ENCODE measurements around the gene CHD5.
A peak's percentile ranks its signal among the peaks of the same experiment; 100 is the strongest.

The CHD5 gene

GRCh38 chr1:6165027-6165426 lies 15.1 kb downstream of the CHD5 start:
- Histone ChIP-seq H4K8ac (ENCODE audit: low read depth, low read length) (no peak overlapping the region), H3K27me3 (ENCODE audit: insufficient read depth, low read length, poor library complexity) (no peaks in the 10 kb centered on the region), H3K4ac (ENCODE audit: low read depth, low read length) (no peak overlapping the region), H3K4me3 (ENCODE audit: low read length) (no peak overlapping the region), H2AK5ac (ENCODE audit: low read length) (no peak overlapping the region), H3K79me2 (ENCODE audit: control insufficient read depth, insufficient read depth, low read length) (no peaks in the 10 kb centered on the region), H3K4me2 (ENCODE audit: low read length) (no peak overlapping the region), H2BK5ac (ENCODE audit: low read length) (no peak overlapping the region), H4K5ac (ENCODE audit: low read length) (no peak overlapping the region), H3K56ac (ENCODE audit: low read length) (no peak overlapping the region), H3K9ac (ENCODE audit: low read length) (no peak overlapping the region), H3K18ac (ENCODE audit: low read length) (no peak overlapping the region), H3K79me1 (ENCODE audit: low read length) (no peaks in the 10 kb centered on the region), H3K27ac (ENCODE audit: low read depth, low read length) (no peak overlapping the region), H3K23ac (ENCODE audit: low read length) (no peak overlapping the region), H3K4me1 (ENCODE audit: control insufficient read depth, low read depth, low read length) (no peaks in the 10 kb centered on the region), H2BK120ac (ENCODE audit: low read depth, low read length) (no peak overlapping the region), H3K36me3 (ENCODE audit: control insufficient read depth, insufficient read depth, low read length) (no peaks in the 10 kb centered on the region), H2BK15ac (replicated peaks; ENCODE audit: low read depth) (no peak overlapping the region)
- no CpG with 5 or more reads among the region's 7 CpGs for WGBS (ENCODE audit: extremely low coverage, insufficient coverage, low lambda C conversion rate)
- no peak for DNase-seq

- Histone ChIP-seq H3K9ac (ENCODE audit: low read length) (no peak overlapping the region), H3K56ac (ENCODE audit: low read length) (no peak overlapping the region), H3K23ac (ENCODE audit: low read length) (no peak overlapping the region), H4K8ac (ENCODE audit: low read depth, low read length) (no peak overlapping the region), H3K4me1 (ENCODE audit: control insufficient read depth, low read depth, low read length) (no peaks in the 10 kb centered on the region), H3K27me3 (ENCODE audit: insufficient read depth, low read length, poor library complexity) (no peaks in the 10 kb centered on the region), H3K27ac (ENCODE audit: low read depth, low read length) (no peak overlapping the region), H3K18ac (ENCODE audit: low read length) (no peak overlapping the region), H4K5ac (ENCODE audit: low read length) (no peak overlapping the region), H2AK5ac (ENCODE audit: low read length) (no peak overlapping the region), H2BK15ac (replicated peaks; ENCODE audit: low read depth) (no peak overlapping the region), H3K4me3 (ENCODE audit: low read length) (no peak overlapping the region), H3K36me3 (ENCODE audit: control insufficient read depth, insufficient read depth, low read length) (no peaks in the 10 kb centered on the region), H3K4ac (ENCODE audit: low read depth, low read length) (no peak overlapping the region), H2BK120ac (ENCODE audit: low read depth, low read length) (no peak overlapping the region), H3K4me2 (ENCODE audit: low read length) (no peak overlapping the region), H3K79me1 (ENCODE audit: low read length) (no peaks in the 10 kb centered on the region), H3K79me2 (ENCODE audit: control insufficient read depth, insufficient read depth, low read length) (no peaks in the 10 kb centered on the region), H2BK5ac (ENCODE audit: low read length) (no peak overlapping the region)
- DNase-seq = no peak
- no CpG with 5 or more reads among the region's 19 CpGs for WGBS (ENCODE audit: extremely low coverage, insufficient coverage, low lambda C conversion rate)
Observed at GRCh38 chr1:6163973-6164617, 16.0 kb downstream of the CHD5 start.

- H4K8ac ChIP-seq (ENCODE audit: low read depth, low read length) = no peak overlapping the region
Observed at GRCh38 chr1:6163191-6163972, 16.7 kb downstream of the CHD5 start.

GRCh38 chr1:6162773-6163172 lies 17.3 kb downstream of the CHD5 start:
- H2BK15ac ChIP-seq (replicated peaks; ENCODE audit: low read depth) = no peak overlapping the region
- DNase-seq = peak; percentile 52
- H4K5ac ChIP-seq (ENCODE audit: low read length) = no peak overlapping the region
- no peaks in the 10 kb centered on the region for H3K79me2 ChIP-seq (ENCODE audit: control insufficient read depth, insufficient read depth, low read length)
- H3K23ac ChIP-seq (ENCODE audit: low read length) = no peak overlapping the region
- no peaks in the 10 kb centered on the region for H3K79me1 ChIP-seq (ENCODE audit: low read length)
- no peak overlapping the region for H4K8ac ChIP-seq (ENCODE audit: low read depth, low read length)
- no peak overlapping the region for H2BK120ac ChIP-seq (ENCODE audit: low read depth, low read length)
- H3K4me2 ChIP-seq (ENCODE audit: low read length) = no peak overlapping the region
- H3K4ac ChIP-seq (ENCODE audit: low read depth, low read length) = no peak overlapping the region
- H3K4me1 ChIP-seq (ENCODE audit: control insufficient read depth, low read depth, low read length) = no peaks in the 10 kb centered on the region
- H3K18ac ChIP-seq (ENCODE audit: low read length) = no peak overlapping the region
- no peak overlapping the region for H2AK5ac ChIP-seq (ENCODE audit: low read length)
- H3K9ac ChIP-seq (ENCODE audit: low read length) = no peak overlapping the region
- no peak overlapping the region for H3K27ac ChIP-seq (ENCODE audit: low read depth, low read length)
- no peaks in the 10 kb centered on the region for H3K36me3 ChIP-seq (ENCODE audit: control insufficient read depth, insufficient read depth, low read length)
- no peak overlapping the region for H2BK5ac ChIP-seq (ENCODE audit: low read length)
- no CpG with 5 or more reads among the region's 13 CpGs for WGBS (ENCODE audit: extremely low coverage, insufficient coverage, low lambda C conversion rate)
- H3K4me3 ChIP-seq (ENCODE audit: low read length) = no peak overlapping the region
- no peak overlapping the region for H3K56ac ChIP-seq (ENCODE audit: low read length)
- no peaks in the 10 kb centered on the region for H3K27me3 ChIP-seq (ENCODE audit: insufficient read depth, low read length, poor library complexity)

More at GRCh38 chr1:6163191-6163972, 16.7 kb downstream of the CHD5 start:
- no CpG with 5 or more reads among the region's 15 CpGs for WGBS (ENCODE audit: extremely low coverage, insufficient coverage, low lambda C conversion rate)
- DNase-seq = no peak
- Histone ChIP-seq H4K5ac (ENCODE audit: low read length) (no peak overlapping the region), H3K27ac (ENCODE audit: low read depth, low read length) (no peak overlapping the region), H3K4me3 (ENCODE audit: low read length) (no peak overlapping the region), H3K79me1 (ENCODE audit: low read length) (no peaks in the 10 kb centered on the region), H3K79me2 (ENCODE audit: control insufficient read depth, insufficient read depth, low read length) (no peaks in the 10 kb centered on the region), H2AK5ac (ENCODE audit: low read length) (no peak overlapping the region), H3K4me2 (ENCODE audit: low read length) (no peak overlapping the region), H3K9ac (ENCODE audit: low read length) (no peak overlapping the region), H3K27me3 (ENCODE audit: insufficient read depth, low read length, poor library complexity) (no peaks in the 10 kb centered on the region), H2BK15ac (replicated peaks; ENCODE audit: low read depth) (no peak overlapping the region), H3K4me1 (ENCODE audit: control insufficient read depth, low read depth, low read length) (no peaks in the 10 kb centered on the region), H3K36me3 (ENCODE audit: control insufficient read depth, insufficient read depth, low read length) (no peaks in the 10 kb centered on the region), H3K23ac (ENCODE audit: low read length) (no peak overlapping the region), H3K4ac (ENCODE audit: low read depth, low read length) (no peak overlapping the region), H3K18ac (ENCODE audit: low read length) (no peak overlapping the region), H3K56ac (ENCODE audit: low read length) (no peak overlapping the region), H2BK5ac (ENCODE audit: low read length) (no peak overlapping the region), H2BK120ac (ENCODE audit: low read depth, low read length) (no peak overlapping the region)

- WGBS (ENCODE audit: extremely low coverage, insufficient coverage, low lambda C conversion rate) = no CpG with 5 or more reads among the region's 7 CpGs
- H3K27me3 ChIP-seq (ENCODE audit: insufficient read depth, low read length, poor library complexity) = no peaks in the 10 kb centered on the region
- no peak overlapping the region for H3K56ac ChIP-seq (ENCODE audit: low read length)
- no peak overlapping the region for H4K8ac ChIP-seq (ENCODE audit: low read depth, low read length)
- H3K79me2 ChIP-seq (ENCODE audit: control insufficient read depth, insufficient read depth, low read length) = no peaks in the 10 kb centered on the region
- DNase-seq = no peak
- H3K36me3 ChIP-seq (ENCODE audit: control insufficient read depth, insufficient read depth, low read length) = no peaks in the 10 kb centered on the region
- H2BK15ac ChIP-seq (replicated peaks; ENCODE audit: low read depth) = no peak overlapping the region
- H3K79me1 ChIP-seq (ENCODE audit: low read length) = no peaks in the 10 kb centered on the region
- no peak overlapping the region for H4K5ac ChIP-seq (ENCODE audit: low read length)
- H2BK120ac ChIP-seq (ENCODE audit: low read depth, low read length) = no peak overlapping the region
- H3K4me1 ChIP-seq (ENCODE audit: control insufficient read depth, low read depth, low read length) = no peaks in the 10 kb centered on the region
- H3K9ac ChIP-seq (ENCODE audit: low read length) = no peak overlapping the region
- no peak overlapping the region for H2AK5ac ChIP-seq (ENCODE audit: low read length)
- no peak overlapping the region for H3K27ac ChIP-seq (ENCODE audit: low read depth, low read length)
- H3K18ac ChIP-seq (ENCODE audit: low read length) = no peak overlapping the region
- no peak overlapping the region for H3K4me2 ChIP-seq (ENCODE audit: low read length)
- H3K4ac ChIP-seq (ENCODE audit: low read depth, low read length) = no peak overlapping the region
- H2BK5ac ChIP-seq (ENCODE audit: low read length) = no peak overlapping the region
- H3K23ac ChIP-seq (ENCODE audit: low read length) = no peak overlapping the region
- no peak overlapping the region for H3K4me3 ChIP-seq (ENCODE audit: low read length)
Observed at GRCh38 chr1:6162341-6162740, 17.8 kb downstream of the CHD5 start.
